HG03520 (cell line): Measurements from ENCODE around the gene ACP1.

Experiments
- ATAC-seq: cut with Tn5 transposase; IDR thresholded peaks from one replicate; pipeline ENCODE4 v1.9.1; 2021; ENCODE audit warnings: mild to moderate bottlenecking, moderate library complexity; ENCODE audit not compliant: unreplicated experiment

The ACP1 gene

DNA sequence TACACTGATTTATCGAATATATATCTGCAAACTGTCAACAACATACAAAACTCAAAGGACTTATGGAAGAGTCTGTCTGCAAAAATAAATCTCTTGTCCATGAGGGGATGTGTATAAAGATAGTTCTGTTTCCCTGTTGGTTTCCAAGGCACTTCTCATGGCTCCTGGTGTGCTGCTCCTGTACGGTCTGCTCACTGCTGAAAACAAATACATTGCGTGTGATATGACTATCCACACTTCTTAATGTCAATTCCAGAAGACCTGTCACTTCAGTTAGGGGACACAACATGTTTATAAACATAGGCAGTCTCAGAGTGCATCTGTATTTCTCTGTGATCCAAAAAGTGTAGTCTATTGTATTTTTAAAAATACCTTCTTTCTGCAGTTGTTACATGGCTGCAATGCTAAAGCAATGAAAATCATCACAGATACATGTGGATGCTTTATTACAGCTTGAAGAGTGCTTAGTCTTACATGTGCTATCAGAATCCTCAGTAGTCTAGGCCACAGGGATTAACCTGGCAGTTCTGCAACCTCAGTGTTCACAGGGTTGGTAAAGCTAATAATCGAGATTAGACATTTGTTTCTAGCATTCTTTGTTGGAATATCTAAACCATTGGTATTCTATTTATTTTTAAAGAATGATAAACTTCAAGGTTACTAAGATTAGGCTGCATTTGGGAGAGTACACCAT, 15.4 kb downstream of the ACP1 start:
- no peak for ATAC-seq

DNA sequence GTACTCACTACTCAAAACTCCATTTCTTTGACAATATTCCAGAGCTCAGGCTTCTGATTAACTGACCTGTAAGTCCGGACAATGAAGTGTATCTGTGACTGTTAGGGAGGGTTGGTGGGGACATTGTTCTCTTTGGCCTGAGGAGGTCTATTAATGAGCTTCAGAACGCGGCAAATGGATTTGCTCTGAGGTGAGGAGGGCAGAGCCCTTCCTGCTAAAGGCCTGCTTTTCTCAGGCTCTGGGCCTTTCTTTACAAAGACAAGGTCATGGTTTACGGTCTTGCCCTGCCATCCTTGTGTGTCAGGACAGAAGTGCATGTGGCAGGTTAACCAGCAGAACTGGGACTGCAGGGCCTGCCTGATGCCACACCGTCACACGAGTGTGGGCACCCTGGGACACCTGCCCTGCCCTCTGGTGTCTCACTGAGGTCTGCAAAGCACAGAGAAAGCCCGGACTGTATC, 15.9 kb downstream of the ACP1 start:
- no peak for ATAC-seq

DNA sequence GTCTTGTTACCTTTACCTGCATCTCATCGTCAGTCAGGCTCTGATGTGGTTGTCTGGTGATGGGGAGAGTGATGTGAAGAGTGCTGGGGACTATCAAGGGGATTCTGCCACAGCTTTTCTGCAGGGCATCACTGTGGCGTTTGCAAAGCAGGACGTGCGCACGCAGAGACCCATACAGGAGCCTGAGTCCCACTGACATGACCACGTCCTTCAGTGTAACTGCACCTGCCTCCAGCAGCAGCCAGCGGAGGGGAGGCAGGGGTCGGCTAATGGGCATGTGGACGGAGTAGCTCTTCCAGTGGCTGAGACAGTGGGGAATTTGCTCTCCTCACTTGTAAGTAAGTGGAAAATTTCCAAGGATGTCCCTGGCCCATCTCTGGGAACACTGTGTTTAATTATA, 16.6 kb downstream of the ACP1 start:
- ATAC-seq, result no peak

DNA sequence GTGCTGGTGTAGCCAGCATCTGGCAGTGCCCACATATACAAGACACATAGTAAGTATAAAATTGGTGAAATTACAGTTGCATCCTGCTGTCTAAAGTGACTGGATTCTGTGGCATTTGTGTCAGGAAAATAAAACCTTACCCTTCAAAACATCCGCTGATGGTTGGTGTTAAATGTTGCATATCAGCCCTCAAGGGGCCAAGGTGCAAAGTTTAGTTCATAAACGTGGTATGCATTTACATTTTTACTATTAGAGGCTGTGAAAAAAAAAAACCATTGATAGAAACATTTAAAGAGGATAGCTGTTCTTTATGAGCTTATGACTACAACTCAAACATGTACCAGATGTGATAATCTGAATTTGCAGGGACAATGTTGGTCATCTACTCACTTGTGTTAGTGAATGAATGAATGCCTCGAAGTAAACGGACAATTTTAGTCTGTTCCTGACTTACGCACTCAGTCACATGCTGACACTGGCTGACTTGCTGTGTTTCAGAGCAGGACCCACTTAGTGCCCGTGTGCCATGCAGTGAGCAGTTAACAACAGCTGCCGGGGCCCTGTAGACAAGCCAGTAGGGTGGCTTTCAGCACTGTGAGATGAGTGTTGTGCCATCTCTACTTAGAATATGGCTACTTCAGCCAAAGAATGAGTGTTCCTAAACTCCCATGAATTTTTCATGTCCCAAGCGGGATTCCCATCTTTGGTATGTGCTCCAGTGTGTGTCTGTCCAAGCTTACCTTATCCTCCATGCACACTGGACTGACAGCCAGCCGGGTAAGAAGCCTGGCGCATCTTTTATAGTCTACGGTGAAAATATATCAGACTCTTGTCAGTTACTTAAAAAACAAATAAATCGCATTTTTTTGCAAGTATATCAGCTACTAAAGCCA, 17.9 kb downstream of the ACP1 start:
- no peak for ATAC-seq

DNA sequence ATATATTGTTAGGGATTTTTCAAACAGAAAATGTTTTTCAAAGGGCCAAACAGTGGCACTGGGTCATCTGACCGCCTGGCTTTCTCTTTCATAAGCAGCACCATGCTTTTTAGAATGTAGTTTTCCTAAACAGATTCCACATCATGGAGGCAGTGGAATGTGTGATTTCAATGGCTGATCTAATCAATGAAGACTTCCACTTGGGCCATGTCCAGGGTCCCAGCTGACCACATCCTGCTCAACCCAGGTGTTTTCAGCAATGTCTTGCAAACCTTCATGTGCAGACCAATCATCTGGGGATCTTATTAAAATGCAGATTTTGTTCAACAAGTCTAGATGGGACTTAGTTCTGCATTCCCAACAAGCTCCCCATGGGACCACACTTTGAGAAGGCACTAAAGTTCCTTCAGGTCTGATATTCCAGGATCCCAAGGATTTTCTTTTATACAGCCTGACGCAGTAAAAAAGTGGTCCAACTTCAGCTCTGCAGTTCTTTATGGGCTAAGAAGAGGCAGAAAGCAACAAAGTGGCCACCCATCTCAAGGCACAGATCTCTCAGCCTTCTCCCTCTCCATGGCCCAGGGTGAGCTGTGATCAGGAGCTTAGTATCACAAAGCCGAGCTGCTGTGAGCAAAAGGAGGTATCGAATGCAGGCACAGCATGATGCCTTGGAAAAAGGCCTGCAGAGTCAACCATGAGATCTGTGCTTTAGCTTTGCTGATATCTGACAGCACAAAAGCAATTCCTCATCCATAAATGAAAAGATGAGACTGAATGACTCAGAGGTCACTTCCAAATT, 19.4 kb downstream of the ACP1 start:
- no peak for ATAC-seq

DNA sequence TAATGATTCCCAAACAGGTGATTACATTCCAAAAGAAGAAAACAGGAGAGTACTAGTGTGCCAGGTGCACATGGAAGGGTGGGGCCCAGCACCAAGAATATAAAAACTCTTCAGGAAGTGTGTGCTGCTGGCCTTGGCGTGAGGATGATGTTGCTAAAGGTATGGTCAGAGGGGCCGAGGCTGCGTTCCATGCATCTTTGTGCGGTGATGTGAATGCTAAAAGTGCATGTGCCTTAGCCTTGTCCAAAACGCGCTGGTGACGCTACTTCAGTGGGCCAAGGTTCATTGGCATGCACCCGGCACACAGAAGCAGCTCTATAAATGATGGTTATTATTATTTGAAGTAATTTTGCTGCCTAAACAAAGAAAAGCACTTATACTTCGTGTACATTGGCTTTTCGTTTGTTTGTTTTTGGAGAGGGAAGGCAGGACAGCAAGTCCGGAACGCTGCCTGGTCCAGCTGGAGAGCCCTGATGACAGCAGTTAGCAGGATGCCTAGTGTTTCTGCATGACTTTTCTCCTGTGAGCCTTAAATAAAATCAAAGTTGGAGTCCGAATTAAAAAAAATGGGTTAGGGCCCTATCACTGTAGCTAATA, 20.2 kb downstream of the ACP1 start:
- ATAC-seq, result no peak

DNA sequence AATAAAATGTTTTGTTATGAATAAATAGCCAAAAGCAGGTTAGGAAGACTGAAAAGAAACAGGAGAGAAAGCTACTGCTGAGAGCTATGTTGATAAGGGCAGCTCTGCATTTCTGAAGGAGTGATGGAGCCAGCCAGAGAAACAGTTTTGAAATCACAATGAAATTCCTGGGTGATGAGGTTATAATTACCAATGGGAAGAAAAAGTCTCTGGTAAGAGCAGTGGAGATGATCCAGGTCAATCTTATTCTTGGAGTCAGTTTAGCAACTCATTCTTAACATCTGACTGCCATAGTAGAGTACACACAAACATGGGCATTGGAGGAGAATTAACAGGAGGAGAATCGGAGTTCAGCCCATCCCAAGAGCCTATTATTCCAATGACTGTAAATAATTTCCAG, 20.8 kb downstream of the ACP1 start:
- no peak for ATAC-seq

DNA sequence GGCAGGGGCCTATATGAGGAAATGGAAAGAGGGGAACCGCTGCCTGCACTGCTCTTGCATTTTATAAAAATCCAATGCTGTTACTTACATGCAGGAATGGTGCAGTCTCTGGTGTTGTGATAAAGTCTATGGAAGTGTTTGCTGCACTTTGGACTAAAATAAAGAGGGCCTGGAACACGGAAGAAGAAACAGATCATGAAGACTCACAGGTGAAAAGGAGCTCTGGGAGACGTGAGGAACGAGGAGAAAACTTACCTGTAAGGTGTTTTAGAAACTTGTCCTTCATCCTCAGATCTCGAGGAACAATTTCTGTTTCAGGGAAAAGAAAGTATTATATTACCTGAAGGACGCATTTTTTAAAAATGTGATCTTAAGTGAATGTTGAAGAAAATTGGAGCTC, 21.3 kb downstream of the ACP1 start:
- ATAC-seq, result no peak

DNA sequence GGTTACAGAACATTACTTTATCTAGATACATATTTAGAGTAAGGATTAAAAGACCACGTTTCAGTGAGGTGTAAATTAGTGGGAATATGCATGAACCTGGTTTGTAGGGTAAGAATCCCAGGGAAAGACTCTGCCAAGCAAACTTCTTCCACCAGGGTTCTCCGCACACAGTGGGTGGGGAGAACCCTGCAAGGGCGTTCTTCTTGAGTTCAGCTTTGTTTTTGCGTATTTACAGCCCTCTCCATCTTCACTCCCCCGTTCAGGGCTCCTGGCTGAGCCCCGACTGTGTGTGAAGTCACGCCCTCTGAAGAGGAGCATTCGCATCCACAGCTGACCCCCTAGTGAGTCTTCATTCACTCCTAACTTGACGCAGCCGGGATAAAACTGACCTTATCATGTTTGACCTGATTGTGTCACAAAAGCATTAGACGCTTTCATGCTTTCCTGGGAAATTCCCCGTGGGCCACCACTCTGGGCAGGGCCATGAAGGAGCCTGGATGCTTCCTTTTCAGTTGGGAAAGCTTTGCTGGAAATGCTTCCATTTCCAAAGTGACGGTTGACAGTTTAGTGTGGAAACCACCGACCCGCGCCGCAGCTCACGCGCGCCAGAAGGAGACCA, 22.1 kb downstream of the ACP1 start:
- ATAC-seq, result no peak

DNA sequence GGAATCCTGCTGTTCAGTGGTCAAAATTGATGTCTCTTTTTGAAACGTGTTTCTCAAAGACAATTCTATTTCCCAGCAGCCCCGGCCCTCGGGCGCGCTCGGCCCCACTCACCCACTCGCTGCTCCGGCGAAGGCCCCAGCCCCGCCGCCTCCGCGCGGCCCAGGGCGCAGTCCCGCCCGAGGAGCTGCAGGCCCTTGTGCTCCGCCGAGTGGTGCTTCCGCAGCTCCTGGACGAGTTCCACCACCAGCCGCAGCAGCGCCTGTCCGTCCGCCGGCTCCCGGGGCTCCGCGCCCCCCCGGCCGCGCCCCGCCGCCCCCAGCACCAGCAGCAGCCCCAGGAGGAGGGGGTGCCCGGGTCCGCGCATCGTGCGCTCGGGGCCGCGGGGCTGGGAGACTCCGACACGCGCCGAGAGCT, 22.7 kb downstream of the ACP1 start:
- ATAC-seq, result no peak

DNA sequence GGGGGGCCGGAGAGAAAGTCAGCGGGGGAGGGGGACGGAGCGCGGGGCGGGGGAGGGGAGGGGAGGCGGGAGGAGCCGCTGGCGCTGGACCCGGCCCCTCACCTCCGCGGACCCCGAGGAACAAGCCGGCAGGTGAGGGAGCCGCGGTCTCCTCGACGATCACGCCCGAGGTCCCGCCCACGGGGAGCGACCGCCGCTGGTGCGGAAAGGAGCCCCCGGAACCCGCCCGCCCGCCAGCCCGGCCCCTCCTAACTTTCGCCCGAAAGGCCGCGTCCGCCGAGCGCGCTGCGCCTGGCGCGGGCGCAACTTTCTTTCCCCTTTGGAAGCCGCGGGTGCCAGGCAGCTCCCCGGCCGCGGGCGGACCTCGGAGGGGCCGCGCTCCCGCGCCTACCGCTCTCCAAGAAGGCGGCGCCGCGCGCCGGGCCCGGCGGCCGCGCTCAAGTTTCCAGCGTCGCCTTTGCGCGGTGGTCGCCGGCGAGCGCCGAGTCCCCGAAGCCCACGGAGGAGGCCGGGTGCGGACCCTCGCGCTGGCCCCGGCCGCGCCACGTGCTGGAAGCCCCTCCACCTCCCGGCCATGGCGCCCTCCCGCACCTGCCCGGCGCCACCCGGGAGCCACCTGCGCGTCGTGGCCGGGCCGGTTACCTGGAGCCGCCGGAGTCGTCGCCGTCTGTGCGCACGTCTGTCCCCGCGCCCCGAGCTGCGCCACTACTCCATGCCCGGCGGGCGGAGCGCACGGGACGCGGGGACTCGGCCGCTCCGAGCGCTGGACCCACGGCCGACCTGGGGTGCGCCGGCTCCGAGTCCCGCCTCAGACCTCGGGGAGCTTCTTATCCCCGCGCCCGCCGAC, 23.4 kb downstream of the ACP1 start, which contains the start of gene ALKAL2:
TSS of gene ALKAL2 (minus strand) at position 181 of the 847 bp plus-strand sequence. CDS start 256 bp downstream, outside the sequence.
- no peak for ATAC-seq

DNA sequence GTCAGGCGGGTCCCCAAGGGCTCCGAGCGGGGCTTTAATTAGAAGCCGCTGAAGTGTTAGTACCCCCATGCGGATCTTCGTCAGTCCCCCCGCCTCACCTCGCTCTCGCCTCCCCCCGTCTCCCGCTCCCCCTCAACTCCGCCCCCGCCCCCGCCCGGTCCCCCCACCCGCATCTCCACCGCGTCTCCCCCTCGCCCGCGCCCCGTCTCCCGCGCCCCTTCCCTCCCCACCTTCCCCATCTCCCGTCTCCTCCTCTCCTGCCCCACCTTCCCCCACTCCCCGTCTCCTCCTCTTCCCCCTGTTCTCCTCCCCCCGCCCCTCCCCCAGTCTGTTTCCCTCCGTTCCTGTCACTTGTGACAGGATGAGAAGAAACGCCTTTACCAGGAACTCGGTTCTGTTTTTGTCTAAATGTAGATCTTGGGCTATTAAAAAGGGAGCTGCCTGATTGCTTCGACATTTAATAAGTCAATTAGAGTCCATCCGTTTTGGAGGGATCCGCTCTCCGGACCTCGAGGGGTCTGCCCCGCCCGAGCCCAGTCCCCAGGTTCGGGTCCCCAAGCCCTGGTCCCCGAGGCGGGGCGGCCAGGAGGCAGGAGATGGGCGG, 24.1 kb downstream of the ACP1 start:
- ATAC-seq, result no peak

DNA sequence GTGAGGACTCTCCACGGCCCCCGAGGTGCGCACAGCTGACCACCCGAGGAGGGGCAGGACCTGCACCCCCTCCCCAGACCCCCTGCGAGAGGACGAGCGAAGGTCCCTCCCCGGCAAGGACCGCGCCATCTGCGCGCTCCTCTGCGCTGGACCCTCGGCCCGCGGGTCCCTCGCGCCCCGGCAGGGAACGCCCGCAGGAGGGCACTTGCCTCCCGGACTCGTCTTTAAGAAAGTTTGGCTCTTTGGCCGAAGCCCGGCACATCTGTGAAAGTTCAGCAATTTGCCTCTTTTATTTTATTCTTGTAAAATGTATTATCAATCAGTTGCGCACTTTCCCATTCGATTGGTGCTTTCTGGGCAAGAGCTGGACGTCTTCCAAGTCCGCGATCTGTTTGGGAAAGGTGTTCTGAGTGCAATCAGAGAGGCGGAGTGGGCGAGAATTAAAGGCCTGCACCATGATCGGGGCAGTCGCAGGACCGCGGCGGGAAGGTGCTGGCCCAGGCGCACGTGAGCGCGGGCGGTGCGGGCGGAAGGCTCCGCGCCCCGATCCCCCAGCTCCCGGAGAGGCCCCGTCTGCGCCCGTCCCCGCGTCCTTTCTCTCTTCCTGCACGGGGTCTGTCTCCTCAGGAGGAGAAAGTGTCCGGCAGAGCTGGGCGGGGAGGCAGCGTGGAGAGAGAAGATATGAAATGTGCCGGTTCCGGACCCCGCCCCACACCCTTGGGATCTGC, 24.8 kb downstream of the ACP1 start:
- no peak for ATAC-seq

DNA sequence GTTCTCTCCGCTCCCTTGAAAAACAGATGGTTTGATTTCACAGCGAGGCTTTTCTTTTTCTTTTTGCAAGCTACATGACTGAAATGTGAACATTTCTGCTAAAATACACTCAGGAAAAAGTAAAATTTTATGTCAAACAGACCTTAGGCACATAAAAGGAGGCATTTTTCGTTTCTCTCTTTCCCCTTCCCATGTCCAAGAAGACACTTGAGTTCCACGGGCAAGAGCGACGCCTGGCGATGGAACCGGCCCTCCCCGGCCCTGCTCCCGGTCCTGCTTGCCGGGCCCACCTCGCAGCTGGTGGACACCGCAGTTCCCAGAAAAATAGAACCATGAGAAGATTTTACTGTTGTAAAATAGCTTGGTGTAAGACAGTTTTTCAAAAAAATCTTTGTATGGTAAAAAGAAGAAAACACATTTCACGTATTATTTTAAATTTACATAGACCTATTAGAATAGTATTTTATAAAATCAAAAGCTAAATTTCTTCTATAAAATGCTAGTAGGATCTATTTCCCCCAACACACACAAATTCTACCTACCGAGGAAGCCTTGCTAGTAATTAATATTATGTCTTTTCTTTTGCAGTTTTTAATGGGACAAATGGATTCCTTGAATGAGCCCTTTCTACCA, 25.5 kb downstream of the ACP1 start:
- no peak for ATAC-seq

DNA sequence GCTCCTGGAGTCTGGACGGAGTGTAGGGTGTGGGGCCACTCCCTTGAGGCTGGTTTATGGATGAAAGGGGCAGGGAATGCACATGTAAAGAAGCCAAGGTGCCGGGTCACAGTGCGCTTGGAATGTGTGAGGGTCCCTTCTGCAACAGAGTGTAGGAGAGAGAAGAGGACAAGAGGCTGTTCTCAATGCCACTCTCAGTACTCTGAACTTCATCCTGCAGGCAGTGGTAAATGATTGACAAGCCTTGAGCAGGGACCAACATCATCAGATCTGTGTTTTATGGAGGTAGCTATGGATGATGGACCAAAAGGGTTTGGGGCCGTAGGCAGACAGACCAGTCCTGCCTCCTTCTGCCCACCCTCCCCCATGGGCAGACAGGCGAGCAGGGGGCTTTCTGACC, 30.3 kb downstream of the ACP1 start:
- ATAC-seq, result no peak

DNA sequence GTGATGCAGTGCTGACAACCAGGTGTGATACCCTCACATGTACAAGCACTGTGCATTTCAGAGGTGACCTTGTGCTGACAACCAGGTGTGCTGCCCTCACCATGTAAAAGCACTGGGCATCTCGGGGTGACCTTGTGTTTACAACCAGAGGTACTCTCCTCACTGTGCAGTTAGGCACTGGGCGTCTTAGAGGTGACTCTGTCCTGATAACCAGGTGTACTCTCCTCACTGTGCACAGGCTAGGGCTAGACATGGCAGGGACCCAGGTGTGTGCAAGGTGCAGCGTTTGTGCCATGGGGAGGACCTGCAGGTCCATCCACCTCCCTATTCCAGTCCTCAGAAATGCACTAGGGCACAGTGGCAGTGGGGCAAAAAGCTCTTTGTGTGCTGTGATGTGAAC, 31.6 kb downstream of the ACP1 start:
- ATAC-seq, result no peak

DNA sequence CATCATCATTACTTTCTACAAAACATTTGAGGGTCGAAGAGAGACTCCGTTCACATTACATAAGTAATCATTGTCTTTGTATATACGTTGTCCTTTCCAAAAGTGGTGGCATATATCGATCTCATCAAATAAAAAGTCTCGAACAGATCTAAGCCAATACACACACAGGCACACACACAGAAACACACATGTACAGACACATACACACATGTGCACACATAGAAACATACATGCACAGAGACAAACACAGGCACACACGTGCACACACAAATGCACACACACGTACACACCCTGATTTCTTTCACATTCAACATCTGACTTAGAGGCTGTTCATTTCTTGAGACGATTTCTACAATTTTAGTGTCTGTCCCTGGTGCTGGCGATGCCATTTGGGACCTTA, 40.6 kb downstream of the ACP1 start:
- ATAC-seq, result no peak
